Lung (tissue), 12 donors: Measurements from ENCODE around the gene RHOBTB1. TPM values are rescaled to one million over a fixed set of nuclear protein-coding genes. Genes with fewer than 3 reads are reported as not detected.
A peak's percentile ranks its signal among the peaks of the same experiment; 100 is the strongest.

Source experiments
- ATAC-seq: fragments of 200-7000 bp; cut with Tn5 transposase; one replicate; pipeline ENCODE4 v1.9.1; 2020; ENCODE audit warnings: moderate number of reproducible peaks; ENCODE audit not compliant: insufficient read depth, low FRiP score
- DNase-seq, 3 donors: peaks; one replicate each; pipeline ENCODE4 v3.0.0-alpha.2; 2013 to 2017
- H3K27ac ChIP-seq, 2 donors: one replicate each; pipeline ENCODE4 v1.5.1; 2013; ENCODE audit warnings: mild to moderate bottlenecking in 2 of 2, moderate library complexity in 2 of 2, control low read depth in 1 of 2, inconsistent platforms in 1 of 2, low read depth in 1 of 2, low read length in 1 of 2
- H3K27me3 ChIP-seq, 3 donors: one replicate each; pipeline ENCODE4 v1.5.1; 2013; ENCODE audit warnings: low read length in 2 of 3; ENCODE audit not compliant: control insufficient read depth in 3 of 3, insufficient read depth in 3 of 3
- H3K36me3 ChIP-seq, 4 donors: one replicate each; pipeline ENCODE4 v1.5.1; 2013; ENCODE audit warnings: low read length in 4 of 4, mild to moderate bottlenecking in 1 of 4, moderate library complexity in 1 of 4; ENCODE audit not compliant: control insufficient read depth in 4 of 4, insufficient read depth in 4 of 4
- H3K4me1 ChIP-seq, 5 donors: one replicate each; pipeline ENCODE4 v1.5.1; 2013; ENCODE audit warnings: low read length in 5 of 5, mild to moderate bottlenecking in 2 of 5, moderate library complexity in 1 of 5; ENCODE audit not compliant: control insufficient read depth in 5 of 5, insufficient read depth in 5 of 5
- H3K4me3 ChIP-seq: one replicate; pipeline ENCODE4 v1.5.1; 2013; ENCODE audit warnings: mild to moderate bottlenecking, control low read depth, moderate library complexity
- H3K9ac ChIP-seq, 2 donors: one replicate each; pipeline ENCODE4 v1.5.1; 2013; ENCODE audit warnings: low read length in 2 of 2, control low read depth in 1 of 2; ENCODE audit not compliant: insufficient read depth in 1 of 2
- H3K9me3 ChIP-seq, 4 donors: one replicate each; pipeline ENCODE4 v1.5.1; 2013; ENCODE audit warnings: low read length in 3 of 4, mild to moderate bottlenecking in 1 of 4, moderate library complexity in 1 of 4; ENCODE audit not compliant: control insufficient read depth in 4 of 4, insufficient read depth in 3 of 4
- CTCF ChIP-seq: IDR thresholded peaks from 2 replicates; pipeline ENCODE4 v1.5.1; 2012; ENCODE audit warnings: mild to moderate bottlenecking; ENCODE audit errors: control extremely low read depth, extremely low read depth
- WGBS, 2 donors: extraction: QIAGEN DNeasy Blood & Tissue Kit; methylation state at CpG; one replicate each; pipeline ENCODE4 v1.1.7; 2013; 5-methylcytosine and 5-hydroxymethylcytosine counted together
- polyA plus RNA-seq, 2 donors: library from polyadenylated mRNA; stranded (reverse); fragments of 200-250 nt; gene quantifications; one replicate each; pipeline ENCODE4 v1.2.1, GENCODE V29; 2013
- total RNA-seq, 2 donors: library from RNA; depleted of rRNA in 1 of 2; stranded (reverse); fragments of >200 nt in 1 of 2; gene quantifications; one replicate each; pipeline ENCODE4 v1.2.1, GENCODE V29; 2014 to 2021
- donor health status: control.
- donor health status: control.
- donor health status: Bipolar disorder and iron deficiency.
- donor health status: healthy.
- donor health status: DM: yes; HTN: yes; CAD: no.

Gene RHOBTB1
- total and polyA plus RNA-seq, 4 donors = 4.8 to 27.2 (median 8.0) TPM

GRCh38 chr10:60951272-60951724 lies 7.3 kb upstream of the RHOBTB1 start:
- H3K27ac ChIP-seq = no peak overlapping the region
- 70 to 81% methylated on average over 5 of the region's 5 CpGs for whole genome bisulfite sequencing, 2 donors
- H3K9ac ChIP-seq = no peak overlapping the region
- no peaks in the 10 kb centered on the region for H3K9me3 ChIP-seq
- no peaks in the 10 kb centered on the region for H3K27me3 ChIP-seq
- H3K36me3 ChIP-seq = no peaks in the 10 kb centered on the region
- TF ChIP-seq CTCF = no peak
- no peak overlapping the region for H3K4me3 ChIP-seq
- peaks cover 0 to 4% (median 0%) of the 10 kb centered on the region in 5 donors for H3K4me1 ChIP-seq
- DNase-seq (peak in 2 of 3 donors; percentile 13 to 45), ATAC-seq (no peak)

GRCh38 chr10:60950300-60950699 lies 6.3 kb upstream of the RHOBTB1 start:
- WGBS, 2 donors = 66 to 69% methylated on average over 3 of the region's 3 CpGs
- ATAC-seq (no peak), DNase-seq (no peak)
- H3K27me3 ChIP-seq = no peaks in the 10 kb centered on the region
- no peak overlapping the region for H3K9ac ChIP-seq
- H3K27ac ChIP-seq = no peak overlapping the region
- H3K36me3 ChIP-seq = no peaks in the 10 kb centered on the region
- H3K9me3 ChIP-seq = no peaks in the 10 kb centered on the region
- no peak overlapping the region for H3K4me3 ChIP-seq
- peaks cover 0 to 5% (median 0%) of the 10 kb centered on the region in 5 donors for H3K4me1 ChIP-seq
- TF ChIP-seq CTCF = no peak

- no peak for ATAC-seq
- Histone ChIP-seq H3K9me3 (no peaks in the 10 kb centered on the region), H3K27ac (no peak overlapping the region), H3K27me3 (no peaks in the 10 kb centered on the region), H3K4me1 (peaks cover 0 to 13% (median 3%) of the 10 kb centered on the region in 5 donors), H3K9ac (no peak overlapping the region), H3K36me3 (no peaks in the 10 kb centered on the region), H3K4me3 (no peak overlapping the region)
- DNase-seq = no peak
- no peak for TF ChIP-seq CTCF
- WGBS, 2 donors = 97 to 98% methylated on average over 1 of the region's 1 CpG
These were observed 4.9 kb upstream of the RHOBTB1 start for GRCh38 chr10:60948851-60949250.

GRCh38 chr10:60944910-60945297 lies 919 bp upstream of the RHOBTB1 start:
- TF ChIP-seq CTCF = no peak
- peak overlapping the region; percentile 75 for H3K4me3 ChIP-seq
- peak overlapping the region; percentile 97 to 99 for H3K27ac ChIP-seq
- ATAC-seq (no peak), DNase-seq (no peak)
- WGBS, 2 donors = 42 to 48% methylated on average over 4 of the region's 4 CpGs
- H3K27me3 ChIP-seq = no peaks in the 10 kb centered on the region
- no peaks in the 10 kb centered on the region for H3K9me3 ChIP-seq
- H3K36me3 ChIP-seq = no peaks in the 10 kb centered on the region
- peaks cover 0 to 23% (median 3%) of the 10 kb centered on the region in 5 donors for H3K4me1 ChIP-seq
- H3K9ac ChIP-seq = peak overlapping the region; percentile 93 to 98
